ENCODE measurements around the gene CADM4. TPM values are rescaled to one million over a fixed set of nuclear protein-coding genes. Genes with fewer than 3 reads are reported as not detected.
A peak's percentile ranks its signal among the peaks of the same experiment; 100 is the strongest.

The CADM4 gene
- total RNA-seq, 4 donors from 2014 or later = 2.6 to 4.5 (median 4.2) TPM

DNA sequence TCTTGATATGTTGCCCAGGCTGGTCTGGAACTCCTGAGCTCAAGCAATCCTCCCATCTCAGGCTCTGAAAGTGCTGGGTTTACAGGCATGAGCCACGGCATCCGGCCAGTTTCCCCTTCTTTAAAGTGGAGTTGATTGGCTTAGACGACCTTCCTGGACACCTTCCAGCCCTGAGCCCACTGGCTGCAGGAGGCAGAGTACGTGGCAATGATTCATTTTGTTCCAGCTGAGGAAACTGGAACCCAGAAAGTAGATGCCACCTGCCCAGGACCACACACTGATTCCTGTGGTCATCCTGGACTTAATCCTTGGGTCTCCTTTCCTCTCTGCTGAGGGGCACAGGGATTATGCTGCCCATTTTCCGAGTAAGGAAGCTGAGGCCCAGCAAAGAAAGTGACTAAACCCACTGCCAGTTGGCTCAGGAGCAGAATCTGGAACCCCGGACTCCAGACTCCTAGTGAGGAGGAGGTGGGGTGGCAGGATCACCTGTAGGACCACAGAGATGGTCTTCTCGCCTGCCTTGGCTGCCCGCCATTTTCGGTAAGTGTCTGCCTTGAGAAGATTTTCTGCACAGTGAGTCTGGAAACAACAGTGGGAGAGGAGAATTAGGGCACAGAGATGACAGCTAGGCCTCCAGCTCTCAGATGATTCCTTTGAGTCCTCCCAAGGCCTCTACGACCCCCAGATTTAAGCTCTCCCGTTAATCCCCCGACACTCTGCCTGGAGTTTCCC, 65.1 kb downstream of the CADM4 start:
- H3K27ac ChIP-seq = peak overlapping the region; percentile 77 to 87 (median 82)
- intact Hi-C loops (cut with DNase I; ENCODE audit: low total_unique reads) = loop anchor here (1.0 to 5.0 kb wide), 3 partner anchors 22 to 43 kb away; partner anchors contain the start of genes IRGQ, ZNF428, ZNF575 and ZNF576
- in situ Hi-C loops (cut with MboI; ENCODE audit: low sequenced_read_pairs in 4 of 4) = no loop called here

More for the DNA sequence above, 65.1 kb downstream of the CADM4 start:
- DNase-seq (no peak), ATAC-seq (no peak)
- H3K4me1 ChIP-seq = peaks cover 10 to 13% of the 10 kb centered on the region in 2 donors
- TF ChIP-seq POLR2A (IDR thresholded peaks at IDR 0.05) = no peak
- TF ChIP-seq, protein P1, sequence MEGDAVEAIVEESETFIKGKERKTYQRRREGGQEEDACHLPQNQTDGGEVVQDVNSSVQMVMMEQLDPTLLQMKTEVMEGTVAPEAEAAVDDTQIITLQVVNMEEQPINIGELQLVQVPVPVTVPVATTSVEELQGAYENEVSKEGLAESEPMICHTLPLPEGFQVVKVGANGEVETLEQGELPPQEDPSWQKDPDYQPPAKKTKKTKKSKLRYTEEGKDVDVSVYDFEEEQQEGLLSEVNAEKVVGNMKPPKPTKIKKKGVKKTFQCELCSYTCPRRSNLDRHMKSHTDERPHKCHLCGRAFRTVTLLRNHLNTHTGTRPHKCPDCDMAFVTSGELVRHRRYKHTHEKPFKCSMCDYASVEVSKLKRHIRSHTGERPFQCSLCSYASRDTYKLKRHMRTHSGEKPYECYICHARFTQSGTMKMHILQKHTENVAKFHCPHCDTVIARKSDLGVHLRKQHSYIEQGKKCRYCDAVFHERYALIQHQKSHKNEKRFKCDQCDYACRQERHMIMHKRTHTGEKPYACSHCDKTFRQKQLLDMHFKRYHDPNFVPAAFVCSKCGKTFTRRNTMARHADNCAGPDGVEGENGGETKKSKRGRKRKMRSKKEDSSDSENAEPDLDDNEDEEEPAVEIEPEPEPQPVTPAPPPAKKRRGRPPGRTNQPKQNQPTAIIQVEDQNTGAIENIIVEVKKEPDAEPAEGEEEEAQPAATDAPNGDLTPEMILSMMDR (IDR thresholded peaks at IDR 0.05 in 4 of 5, conservative IDR thresholded peaks at IDR 0.05 in 1 of 5) = no peak
- no peaks in the 10 kb centered on the region for H3K9me3 ChIP-seq
- H3K4me3 ChIP-seq = peak overlapping the region; percentile 75 to 98 (median 88)
- H3K36me3 ChIP-seq = peaks cover 0 to 8% of the 10 kb centered on the region in 2 donors
- no peaks in the 10 kb centered on the region for H3K27me3 ChIP-seq

Other genes with a start within 250 kb of the CADM4 start
- gene TEX101, start 225.0 kb downstream of the CADM4 start, total RNA-seq = not detected
- not detected for gene LYPD3, start 174.2 kb downstream of the CADM4 start, total RNA-seq
- 1 to 10 TPM; 1.5 to 9.6 (median 6.7) TPM for gene PHLDB3, start 135.1 kb downstream of the CADM4 start, total RNA-seq
- gene ETHE1, start 112.6 kb downstream of the CADM4 start, total RNA-seq = 10 to 100 TPM; 18.6 to 34.8 (median 29.2) TPM
- gene ZNF575, start 106.7 kb downstream of the CADM4 start, total RNA-seq = not detected
- 10 to 100 TPM in 3 of 4 donors, 1 to 10 TPM in 1; 9.3 to 20.3 (median 16.7) TPM for gene XRCC1, start 64.3 kb downstream of the CADM4 start, total RNA-seq
- gene PINLYP, start 64.0 kb downstream of the CADM4 start, total RNA-seq = 1 to 10 TPM in 1 of 4 donors, not detected in 3; 1.2 TPM
- gene IRGQ, start 43.7 kb downstream of the CADM4 start, total RNA-seq = 10 to 100 TPM; 20.2 to 25.8 (median 23.6) TPM
- gene ZNF576, start 43.3 kb downstream of the CADM4 start, total RNA-seq = 10 to 100 TPM in 2 of 4 donors, 1 to 10 TPM in 2; 6.9 to 19.8 (median 11.6) TPM
- gene SRRM5, start 27.8 kb downstream of the CADM4 start, total RNA-seq = under 1 TPM in 3 of 4 donors, not detected in 1; 0.09 to 0.49 (median 0.25) TPM
- 10 to 100 TPM; 15.4 to 26.7 (median 20.0) TPM for gene ZNF428, start 20.2 kb downstream of the CADM4 start, total RNA-seq
- 1 to 10 TPM in 3 of 4 donors, under 1 TPM in 1; 0.41 to 8.7 (median 3.4) TPM for gene PLAUR, start 30.3 kb upstream of the CADM4 start, total RNA-seq
- not detected for gene IRGC, start 76.2 kb upstream of the CADM4 start, total RNA-seq
- 1 to 10 TPM; 4.5 to 9.1 (median 7.1) TPM for gene SMG9, start 115.1 kb upstream of the CADM4 start, total RNA-seq
- gene KCNN4, start 141.1 kb upstream of the CADM4 start, total RNA-seq = 1 to 10 TPM in 3 of 4 donors, not detected in 1; 1.1 to 4.1 (median 1.7) TPM
- 1 to 10 TPM in 1 of 4 donors, under 1 TPM in 1, not detected in 2; 0.35 to 1.4 TPM for gene LYPD5, start 162.6 kb upstream of the CADM4 start, total RNA-seq
- gene ZNF283, start 187.5 kb upstream of the CADM4 start, total RNA-seq = 1 to 10 TPM; 1.4 to 7.3 (median 2.1) TPM
- gene ZNF404, start 244.1 kb upstream of the CADM4 start, total RNA-seq = under 1 TPM; 0.29 to 0.87 (median 0.49) TPM

All from gastrocnemius medialis (tissue), 4 donors.